GM12878 (cell line): ENCODE data around the gene LRRC8D. TPM values are rescaled to one million over a fixed set of nuclear protein-coding genes. Genes with fewer than 3 reads are reported as not detected.

ENCODE experiments used
- ATAC-seq: fragments of 200-7000 bp; cut with Tn5 transposase; 3 replicates; pipeline ENCODE4 v1.9.1; 2020; ENCODE audit warnings: mild to moderate bottlenecking, moderate library complexity
- BruUV-seq: library from RNA; stranded (reverse); fragments of 400-500 nt; replicated peaks from 2 replicates; lab custom pipeline; 2021; lab: Mats Ljungman, UMichigan
- CTCF ChIA-PET: fragments of 300-600 bp; sonication (Branson Sonifier 250); formaldehyde crosslinking; extraction: SDS; loops from one replicate; lab custom pipeline; 2021; ENCODE audit warnings: inconsistent platforms; lab: Yijun Ruan, JAX
- POLR2A ChIA-PET: fragments of 350-600 bp; formaldehyde crosslinking; extraction: SDS; loops from one replicate; lab custom pipeline; 2021; ENCODE audit warnings: inconsistent platforms; lab: Charles Lee
- RAD21 ChIA-PET: fragments of 300-600 bp; sonication (Branson Sonifier 250); formaldehyde crosslinking; loops from one replicate; lab custom pipeline; 2023; ENCODE audit warnings: antibody characterized with exemption; ENCODE audit not compliant: unreplicated experiment; lab: Charles Lee
- SMC1A ChIA-PET: fragments of 300-600 bp; sonication (Branson Sonifier 250); formaldehyde crosslinking; loops from one replicate; lab custom pipeline; 2023; ENCODE audit not compliant: unreplicated experiment, uncharacterized antibody; lab: Charles Lee
- DNase-seq: peaks from one replicate; pipeline ENCODE4 v3.0.0-alpha.2; 2011; ENCODE audit warnings: low read depth, low spot score
- FAIRE-seq: peaks from 3 replicates; lab custom pipeline; 2011; peaks lifted over from hg19 to GRCh38; lab: Jason Lieb, UNC
- H2AFZ ChIP-seq: 2 replicates; pipeline ENCODE4 v1.6.0; 2011; ENCODE audit warnings: low read depth, low read length, control low read depth; ENCODE audit not compliant: control insufficient read depth
- H3K27ac ChIP-seq: 2 replicates; pipeline ENCODE4 v1.5.1; 2011; ENCODE audit warnings: control low read depth; ENCODE audit not compliant: control insufficient read depth, insufficient read depth
- H3K27me3 ChIP-seq, 2 experiments: replicated peaks in 1 of 2; 2 replicates each; pipeline versions ENCODE4 v1.6.0 to v1.6.1; 2011; ENCODE audit warnings: low read length in 1 of 2; ENCODE audit not compliant: control insufficient read depth in 2 of 2, insufficient read depth in 2 of 2
- H3K36me3 ChIP-seq, 2 experiments: 2 replicates each; pipeline ENCODE4 v1.5.1; 2011; ENCODE audit warnings: low read length in 1 of 2; ENCODE audit not compliant: control insufficient read depth in 2 of 2, insufficient read depth in 2 of 2
- H3K4me1 ChIP-seq: 2 replicates; pipeline ENCODE4 v1.6.1; 2011; ENCODE audit warnings: mild to moderate bottlenecking, low read length, moderate library complexity, mixed read lengths; ENCODE audit not compliant: control insufficient read depth, insufficient read depth
- H3K4me2 ChIP-seq: 2 replicates; pipeline ENCODE4 v1.6.0; 2011; ENCODE audit warnings: control low read depth; ENCODE audit not compliant: control insufficient read depth, insufficient read depth
- H3K4me3 ChIP-seq: fragments of 200-600 bp; sonication (generic); 2 replicates; pipeline ENCODE4 v1.5.1; 2016
- H3K79me2 ChIP-seq: 2 replicates; pipeline ENCODE4 v1.6.0; 2011; ENCODE audit warnings: low read length; ENCODE audit not compliant: control insufficient read depth, insufficient read depth
- H3K9ac ChIP-seq: 2 replicates; pipeline ENCODE4 v1.8.0; 2011; ENCODE audit warnings: low read length, control low read depth, mixed read lengths; ENCODE audit not compliant: control insufficient read depth, insufficient read depth
- H3K9me3 ChIP-seq: replicated peaks from 3 replicates; pipeline ENCODE4 v1.5.1; 2011; ENCODE audit warnings: mild to moderate bottlenecking, low read length; ENCODE audit not compliant: control insufficient read depth, insufficient read depth
- H4K20me1 ChIP-seq: 2 replicates; pipeline ENCODE4 v1.6.0; 2011; ENCODE audit not compliant: control insufficient read depth, insufficient read depth
- CHD1 ChIP-seq: IDR thresholded peaks from 2 replicates; pipeline ENCODE4 v1.6.1; 2012; ENCODE audit warnings: low read depth, low read length, improper control_type of control experiment
- IKZF2 ChIP-seq, 2 experiments: fragments of 450-650 bp; IDR thresholded peaks; 2 replicates each; pipeline ENCODE4 v1.6.1; 2017; ENCODE audit warnings: mild to moderate bottlenecking in 2 of 2, moderate library complexity in 2 of 2
- MYC ChIP-seq: IDR thresholded peaks from 2 replicates; pipeline ENCODE4 v1.6.1; 2011; ENCODE audit warnings: mild to moderate bottlenecking, low read length, moderate library complexity, inconsistent platforms; ENCODE audit not compliant: insufficient read depth, insufficient replicate concordance, insufficient read length, severe bottlenecking
- POU2F2 ChIP-seq: IDR thresholded peaks from 3 replicates; pipeline ENCODE4 v1.6.1; 2011; ENCODE audit warnings: low read depth, mild to moderate bottlenecking, low read length, borderline replicate concordance
- SMC3 ChIP-seq: IDR thresholded peaks from 2 replicates; pipeline ENCODE4 v1.6.1; 2011; ENCODE audit warnings: low read length, improper control_type of control experiment, borderline replicate concordance
- SUZ12 ChIP-seq: fragments of 200-600 bp; sonication (generic); IDR thresholded peaks from one replicate; pipeline ENCODE4 v1.6.1; 2018; ENCODE audit warnings: antibody characterized with exemption, mild to moderate bottlenecking; ENCODE audit not compliant: unreplicated experiment
- WGBS: methylation state at CpG from one replicate; pipeline ENCODE4 v1.1.6; 2016; ENCODE audit warnings: low lambda C conversion rate; ENCODE audit not compliant: insufficient replicate concordance, insufficient coverage; ENCODE audit errors: missing lambda C conversion rate; 5-methylcytosine and 5-hydroxymethylcytosine counted together
- in situ Hi-C: fragments of 300-500 bp; cut with MboI; formaldehyde crosslinking; loops from 9 replicates; pipeline ENCODE4 v1.14.3; 2018; ENCODE audit warnings: mixed read lengths
- intact Hi-C: fragments of 100-400 bp; cut with micrococcal nuclease; formaldehyde crosslinking; loops from one replicate; pipeline ENCODE4 v1.14.2; 2022; ENCODE audit not compliant: unreplicated experiment
- polyA plus RNA-seq, 11 experiments: library from polyadenylated mRNA; depleted of rRNA in 4 of 11; unstranded in 6 of 11; stranded (reverse) in 5 of 11; fragments of >200 nt; fragmentation: Nextera tagmentation in 4 of 11; fragmentation: Illumina TruSeq in 1 of 11; extraction: Ambion mirVana in 4 of 11; extraction: Trizol in 1 of 11; gene quantifications; 1 replicate in 1 of 11; 2 replicates in 10 of 11; pipeline versions ENCODE4 v1.2.1 to v1.2.3, GENCODE V29; 2011 to 2016; ENCODE audit warnings: inconsistent platforms in 2 of 11, missing spikeins in 2 of 11, low read depth in 1 of 11
- total RNA-seq, 4 experiments: library from RNA; depleted of rRNA in 3 of 4; stranded (reverse); fragments of >200 nt in 3 of 4; fragmentation: Illumina TruSeq in 1 of 4; extraction: Trizol in 1 of 4; gene quantifications; 2 replicates each; pipeline versions ENCODE4 v1.2.1 to v1.2.3, GENCODE V29; 2013 to 2021
- TF ChIP-seq, protein P1 (sequence below): IDR thresholded peaks from 2 replicates; pipeline ENCODE4 v1.6.1; 2012; ENCODE audit warnings: improper control_type of control experiment, low read depth, low read length; ENCODE audit not compliant: insufficient replicate concordance
- TF ChIP-seq, protein P2 (sequence below): fragments of 450-650 bp; IDR thresholded peaks from 2 replicates; pipeline ENCODE4 v1.6.1; 2018; ENCODE audit warnings: mild to moderate bottlenecking, low read depth, moderate library complexity; ENCODE audit not compliant: partially characterized antibody
- TF ChIP-seq, protein P3 (sequence below): IDR thresholded peaks from 2 replicates; pipeline ENCODE4 v1.6.1; 2012; ENCODE audit warnings: low read depth, low read length, improper control_type of control experiment

LRRC8D gene
- total and polyA plus RNA-seq, 10 of the 15 experiments (the other 5 are each of a cell fraction or from before 2014, with no cell fraction given), result 5.6 to 44.1 (median 26.8) TPM

GRCh38 chr1:89900323-89900722 lies 79.5 kb downstream of the LRRC8D start:
- POLR2A ChIA-PET, result no interaction called here
- in situ Hi-C loops, result no loop called here
- ATAC-seq (no peak), FAIRE-seq (no peak), DNase-seq (no peak)
- Histone ChIP-seq H4K20me1 (no peaks in the 10 kb centered on the region), H3K9me3 (no peaks in the 10 kb centered on the region), H3K27me3 (no peaks in the 10 kb centered on the region), H3K4me1 (peaks cover 12% of the 10 kb centered on the region; the same call in 1 of the 2 replicates), H3K4me2 (no peak overlapping the region), H2AFZ (no peak overlapping the region), H3K9ac (no peak overlapping the region), H3K4me3 (no peak overlapping the region), H3K27ac (no peak overlapping the region), H3K79me2 (no peaks in the 10 kb centered on the region), H3K36me3 (peaks cover 0 to 1% of the 10 kb centered on the region in 2 experiments; a peak in 2 of 4 replicates)
- 74% methylated on average over 2 of the region's 2 CpGs for WGBS
- TF ChIP-seq CHD1 (no peak), SMC3 (no peak), MYC (no peak), IKZF2 (IDR thresholded peaks at IDR 0.05) (no peak), SUZ12 (no peak), POU2F2 (no peak)
- TF ChIP-seq, protein P1, sequence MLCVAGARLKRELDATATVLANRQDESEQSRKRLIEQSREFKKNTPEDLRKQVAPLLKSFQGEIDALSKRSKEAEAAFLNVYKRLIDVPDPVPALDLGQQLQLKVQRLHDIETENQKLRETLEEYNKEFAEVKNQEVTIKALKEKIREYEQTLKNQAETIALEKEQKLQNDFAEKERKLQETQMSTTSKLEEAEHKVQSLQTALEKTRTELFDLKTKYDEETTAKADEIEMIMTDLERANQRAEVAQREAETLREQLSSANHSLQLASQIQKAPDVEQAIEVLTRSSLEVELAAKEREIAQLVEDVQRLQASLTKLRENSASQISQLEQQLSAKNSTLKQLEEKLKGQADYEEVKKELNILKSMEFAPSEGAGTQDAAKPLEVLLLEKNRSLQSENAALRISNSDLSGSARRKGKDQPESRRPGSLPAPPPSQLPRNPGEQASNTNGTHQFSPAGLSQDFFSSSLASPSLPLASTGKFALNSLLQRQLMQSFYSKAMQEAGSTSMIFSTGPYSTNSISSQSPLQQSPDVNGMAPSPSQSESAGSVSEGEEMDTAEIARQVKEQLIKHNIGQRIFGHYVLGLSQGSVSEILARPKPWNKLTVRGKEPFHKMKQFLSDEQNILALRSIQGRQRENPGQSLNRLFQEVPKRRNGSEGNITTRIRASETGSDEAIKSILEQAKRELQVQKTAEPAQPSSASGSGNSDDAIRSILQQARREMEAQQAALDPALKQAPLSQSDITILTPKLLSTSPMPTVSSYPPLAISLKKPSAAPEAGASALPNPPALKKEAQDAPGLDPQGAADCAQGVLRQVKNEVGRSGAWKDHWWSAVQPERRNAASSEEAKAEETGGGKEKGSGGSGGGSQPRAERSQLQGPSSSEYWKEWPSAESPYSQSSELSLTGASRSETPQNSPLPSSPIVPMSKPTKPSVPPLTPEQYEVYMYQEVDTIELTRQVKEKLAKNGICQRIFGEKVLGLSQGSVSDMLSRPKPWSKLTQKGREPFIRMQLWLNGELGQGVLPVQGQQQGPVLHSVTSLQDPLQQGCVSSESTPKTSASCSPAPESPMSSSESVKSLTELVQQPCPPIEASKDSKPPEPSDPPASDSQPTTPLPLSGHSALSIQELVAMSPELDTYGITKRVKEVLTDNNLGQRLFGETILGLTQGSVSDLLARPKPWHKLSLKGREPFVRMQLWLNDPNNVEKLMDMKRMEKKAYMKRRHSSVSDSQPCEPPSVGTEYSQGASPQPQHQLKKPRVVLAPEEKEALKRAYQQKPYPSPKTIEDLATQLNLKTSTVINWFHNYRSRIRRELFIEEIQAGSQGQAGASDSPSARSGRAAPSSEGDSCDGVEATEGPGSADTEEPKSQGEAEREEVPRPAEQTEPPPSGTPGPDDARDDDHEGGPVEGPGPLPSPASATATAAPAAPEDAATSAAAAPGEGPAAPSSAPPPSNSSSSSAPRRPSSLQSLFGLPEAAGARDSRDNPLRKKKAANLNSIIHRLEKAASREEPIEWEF, result no peak
- TF ChIP-seq, protein P2, sequence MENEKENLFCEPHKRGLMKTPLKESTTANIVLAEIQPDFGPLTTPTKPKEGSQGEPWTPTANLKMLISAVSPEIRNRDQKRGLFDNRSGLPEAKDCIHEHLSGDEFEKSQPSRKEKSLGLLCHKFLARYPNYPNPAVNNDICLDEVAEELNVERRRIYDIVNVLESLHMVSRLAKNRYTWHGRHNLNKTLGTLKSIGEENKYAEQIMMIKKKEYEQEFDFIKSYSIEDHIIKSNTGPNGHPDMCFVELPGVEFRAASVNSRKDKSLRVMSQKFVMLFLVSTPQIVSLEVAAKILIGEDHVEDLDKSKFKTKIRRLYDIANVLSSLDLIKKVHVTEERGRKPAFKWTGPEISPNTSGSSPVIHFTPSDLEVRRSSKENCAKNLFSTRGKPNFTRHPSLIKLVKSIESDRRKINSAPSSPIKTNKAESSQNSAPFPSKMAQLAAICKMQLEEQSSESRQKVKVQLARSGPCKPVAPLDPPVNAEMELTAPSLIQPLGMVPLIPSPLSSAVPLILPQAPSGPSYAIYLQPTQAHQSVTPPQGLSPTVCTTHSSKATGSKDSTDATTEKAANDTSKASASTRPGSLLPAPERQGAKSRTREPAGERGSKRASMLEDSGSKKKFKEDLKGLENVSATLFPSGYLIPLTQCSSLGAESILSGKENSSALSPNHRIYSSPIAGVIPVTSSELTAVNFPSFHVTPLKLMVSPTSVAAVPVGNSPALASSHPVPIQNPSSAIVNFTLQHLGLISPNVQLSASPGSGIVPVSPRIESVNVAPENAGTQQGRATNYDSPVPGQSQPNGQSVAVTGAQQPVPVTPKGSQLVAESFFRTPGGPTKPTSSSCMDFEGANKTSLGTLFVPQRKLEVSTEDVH, result no peak
- TF ChIP-seq, protein P3, sequence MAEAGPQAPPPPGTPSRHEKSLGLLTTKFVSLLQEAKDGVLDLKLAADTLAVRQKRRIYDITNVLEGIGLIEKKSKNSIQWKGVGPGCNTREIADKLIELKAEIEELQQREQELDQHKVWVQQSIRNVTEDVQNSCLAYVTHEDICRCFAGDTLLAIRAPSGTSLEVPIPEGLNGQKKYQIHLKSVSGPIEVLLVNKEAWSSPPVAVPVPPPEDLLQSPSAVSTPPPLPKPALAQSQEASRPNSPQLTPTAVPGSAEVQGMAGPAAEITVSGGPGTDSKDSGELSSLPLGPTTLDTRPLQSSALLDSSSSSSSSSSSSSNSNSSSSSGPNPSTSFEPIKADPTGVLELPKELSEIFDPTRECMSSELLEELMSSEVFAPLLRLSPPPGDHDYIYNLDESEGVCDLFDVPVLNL, result no peak
- no TSS peak for BruUV-seq
- intact Hi-C loops, result no loop called here
- SMC1A ChIA-PET, result interaction anchor here (1.1 to 1.2 kb wide), 2 partner anchors 11 to 57 kb away, joined by 3 to 4 read pairs; no protein-coding TSS in a partner anchor
- RAD21 ChIA-PET, result interaction anchor here (0.7 kb wide), 1 partner anchor 206 kb away, joined by 3 read pairs; no protein-coding TSS in a partner anchor
- CTCF ChIA-PET, result interaction anchor here (1.1 kb wide), 1 partner anchor 17 kb away, joined by 4 read pairs; no protein-coding TSS in a partner anchor
